Measurements from ENCODE around the gene PRELID3B.

GRCh38 chr20:59020938-59021551 lies 21.5 kb downstream of the PRELID3B start:
- TF ChIP-seq CTCF (conservative IDR thresholded peaks at IDR 0.05; ENCODE audit: low read depth, low read length) (no peak), EZH2phosphoT487 (IDR thresholded peaks at IDR 0.05; ENCODE audit: borderline replicate concordance, low read length) (no peak), EZH2 (IDR thresholded peaks at IDR 0.05; ENCODE audit: low read length, unreplicated experiment) (no peak)
